ENCODE measurements around the gene NLGN1.
A peak's percentile ranks its signal among the peaks of the same experiment; 100 is the strongest.

Gene NLGN1

GRCh38 chr3:173923204-173923603 is 525.7 kb downstream of the NLGN1 start:
- DNase-seq = no peak

GRCh38 chr3:173930251-173930650 is 532.7 kb downstream of the NLGN1 start:
- DNase-seq = no peak

- DNase-seq = peak; percentile 34
Observed at GRCh38 chr3:173932624-173933023, 535.1 kb downstream of the NLGN1 start.

- no peak for DNase-seq
Observed at GRCh38 chr3:173933113-173933512, 535.6 kb downstream of the NLGN1 start.

DNA sequence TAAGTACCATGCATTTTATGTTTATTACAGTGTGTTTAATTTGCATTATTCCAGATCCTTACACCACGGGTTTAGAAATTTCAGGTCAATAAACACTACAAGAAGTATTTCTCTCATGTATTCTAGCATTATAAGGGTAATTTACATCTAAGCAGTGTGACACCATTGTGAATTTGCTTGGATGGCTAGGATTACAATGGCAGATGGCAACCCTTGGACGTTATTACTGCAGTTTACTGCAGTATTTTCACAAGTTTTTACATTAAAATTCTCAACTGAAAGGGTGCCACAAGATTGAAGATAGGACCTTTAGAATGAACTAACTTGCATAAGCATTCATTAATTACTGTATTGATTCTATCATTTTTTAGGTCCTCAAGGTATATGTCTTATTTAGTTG is 538.8 kb downstream of the NLGN1 start:
- DNase-seq = no peak

GRCh38 chr3:173938159-173938558 is 540.6 kb downstream of the NLGN1 start:
- peak; percentile 51 for DNase-seq

GRCh38 chr3:173938616-173939015 is 541.1 kb downstream of the NLGN1 start:
- DNase-seq = no peak

- no peak for DNase-seq
Observed at GRCh38 chr3:173939331-173939730, 541.8 kb downstream of the NLGN1 start.

GRCh38 chr3:173943264-173943663 is 545.7 kb downstream of the NLGN1 start:
- no peak for DNase-seq

- DNase-seq = no peak
Observed at GRCh38 chr3:173945170-173945569, 547.6 kb downstream of the NLGN1 start.

DNA sequence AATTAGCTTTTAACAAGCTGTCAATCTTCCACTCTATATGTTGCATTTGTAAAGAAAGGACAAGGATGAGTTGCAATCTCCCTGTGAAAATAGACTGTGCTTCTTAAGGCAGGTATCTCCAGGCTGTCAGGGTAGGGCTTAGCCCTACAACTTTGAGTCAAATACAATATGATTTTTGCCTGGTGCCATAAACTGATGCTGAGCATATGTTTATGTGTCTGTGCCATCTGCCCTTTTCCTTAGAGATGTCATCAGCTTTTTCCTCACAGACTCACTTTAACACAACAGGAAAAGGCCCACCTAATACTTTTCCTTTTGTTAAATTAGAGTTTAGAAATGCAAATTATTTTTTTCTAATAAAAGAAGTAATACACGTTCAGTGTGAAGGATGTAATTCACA is 548.3 kb downstream of the NLGN1 start:
- no peak for DNase-seq

DNA sequence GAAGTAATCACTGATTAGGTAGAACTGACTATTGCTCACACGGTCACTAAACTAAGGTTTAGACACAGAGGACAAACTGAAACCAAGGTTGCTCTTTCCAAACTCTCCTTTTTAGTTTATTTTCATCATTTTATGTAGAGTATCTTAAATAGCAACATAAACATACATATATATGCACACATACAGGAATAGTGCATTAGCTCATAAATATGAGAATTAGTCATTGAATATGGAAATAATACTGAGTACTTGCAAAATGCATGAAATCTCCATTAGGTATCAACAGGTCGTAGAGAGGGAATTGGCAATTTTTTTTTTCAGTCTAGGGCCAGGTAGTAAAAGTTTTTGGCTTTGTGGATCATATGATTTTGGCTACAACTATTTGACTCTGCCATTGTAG is 557.1 kb downstream of the NLGN1 start:
- DNase-seq = no peak

GRCh38 chr3:173957646-173958045 is 560.1 kb downstream of the NLGN1 start:
- DNase-seq = no peak

- DNase-seq = no peak
Observed at GRCh38 chr3:173958805-173959204, 561.3 kb downstream of the NLGN1 start.

GRCh38 chr3:173970281-173970680 is 572.7 kb downstream of the NLGN1 start:
- no peak for DNase-seq

DNA sequence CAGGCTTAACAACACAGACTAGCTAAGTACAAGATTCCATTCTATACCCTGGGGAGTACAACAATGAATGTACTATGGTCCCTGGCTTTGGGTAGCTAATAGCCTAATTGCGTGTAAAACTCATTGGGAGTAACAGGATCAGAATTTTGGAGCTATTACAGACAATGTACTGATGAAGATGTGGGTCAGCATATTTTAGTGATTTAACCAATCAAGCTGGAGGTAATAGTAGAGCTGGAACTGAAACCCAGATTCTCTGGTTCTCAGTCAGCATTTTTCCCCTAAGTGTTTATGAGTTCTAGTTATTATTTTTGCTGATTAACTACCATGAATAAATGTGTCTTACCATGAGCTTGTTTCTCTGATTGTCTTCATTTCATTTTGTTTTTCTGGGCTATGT is 578.7 kb downstream of the NLGN1 start:
- no peak for DNase-seq

DNA sequence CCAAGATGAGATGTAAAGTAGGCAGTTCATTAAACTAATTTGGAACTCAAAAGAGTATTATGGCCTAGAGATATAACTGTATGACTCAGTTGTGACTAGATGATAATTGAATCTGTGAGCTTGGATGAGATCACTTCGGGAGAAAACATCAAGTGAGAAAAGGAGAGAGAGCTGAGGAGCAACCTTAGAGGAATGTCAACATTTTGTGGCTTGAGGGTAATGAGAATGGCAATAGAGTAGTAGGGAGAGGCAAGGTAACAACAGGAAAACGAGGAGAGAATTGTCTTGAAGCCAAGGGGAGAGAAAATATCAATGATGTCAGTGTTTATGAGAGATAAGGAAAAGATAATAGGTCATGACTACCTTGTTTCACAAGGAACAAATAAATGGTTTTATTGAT is 580.2 kb downstream of the NLGN1 start:
- DNase-seq = no peak

DNA sequence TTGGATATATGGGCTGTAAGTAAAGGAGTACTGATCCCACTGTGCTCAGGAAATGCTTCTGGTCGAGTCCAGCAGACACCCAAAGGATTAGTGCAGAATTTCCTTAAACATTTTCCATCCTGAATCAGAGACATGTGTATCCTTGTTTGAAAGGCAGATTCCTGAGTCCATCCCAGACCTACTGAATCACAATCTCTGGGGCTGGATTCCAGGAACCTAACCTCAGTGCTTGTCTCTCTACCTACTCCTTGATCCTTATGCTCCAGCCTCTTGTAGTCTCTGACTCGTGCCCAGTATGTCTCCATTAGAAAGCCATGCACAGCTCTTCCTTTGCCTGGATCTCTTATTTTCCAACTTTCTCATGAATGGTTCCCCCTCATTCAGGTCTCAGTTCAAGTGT is 585.8 kb downstream of the NLGN1 start:
- DNase-seq = no peak

DNA sequence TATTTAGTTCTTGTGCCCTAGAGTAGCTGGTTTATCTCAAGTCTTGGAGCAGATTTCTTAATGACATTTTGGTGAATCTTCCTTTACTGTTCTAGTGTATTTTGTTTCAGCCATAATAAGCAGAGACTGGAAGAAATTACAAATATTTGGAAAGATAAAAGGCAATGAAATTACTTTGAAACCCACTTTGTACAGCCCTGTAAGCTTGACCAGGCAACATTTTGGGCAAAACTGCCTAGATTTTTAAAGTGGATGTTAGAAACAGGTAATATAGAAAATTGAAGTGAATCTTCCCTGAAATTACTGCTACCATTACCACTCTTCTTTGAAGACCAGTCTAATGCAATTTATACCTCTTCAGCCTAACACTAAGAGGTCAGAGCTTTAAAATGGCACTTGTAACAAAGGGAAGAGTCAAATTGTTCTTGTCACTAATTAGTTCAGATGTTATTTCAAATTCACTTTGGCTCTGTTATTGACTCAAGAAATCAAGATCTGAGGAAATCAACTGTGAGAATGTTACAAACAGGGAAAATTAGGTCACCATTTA is 589.4 kb downstream of the NLGN1 start:
- DNase-seq = no peak

- no peak for DNase-seq
Observed at GRCh38 chr3:173988909-173989308, 591.4 kb downstream of the NLGN1 start.

DNA sequence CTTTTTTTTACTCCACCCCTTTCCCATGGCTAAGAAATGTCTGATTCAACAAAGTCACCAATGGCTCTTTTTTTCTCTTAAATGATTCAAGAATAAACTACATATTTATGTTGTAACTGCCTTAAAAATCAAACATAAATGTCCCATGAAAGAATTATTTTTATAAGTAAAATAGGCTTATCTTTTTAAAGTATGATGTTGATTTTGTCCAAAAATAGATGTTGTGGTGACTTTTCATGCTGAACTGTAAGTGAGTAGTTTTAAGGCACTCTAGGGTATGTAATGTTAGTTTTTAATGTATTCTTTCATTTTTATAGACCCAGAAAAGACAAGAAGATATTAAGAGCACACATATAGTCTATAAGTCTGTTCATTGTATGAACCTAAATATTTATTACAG is 594.9 kb downstream of the NLGN1 start:
- DNase-seq = no peak

GRCh38 chr3:173993299-173993698 is 595.8 kb downstream of the NLGN1 start:
- DNase-seq = no peak

DNA sequence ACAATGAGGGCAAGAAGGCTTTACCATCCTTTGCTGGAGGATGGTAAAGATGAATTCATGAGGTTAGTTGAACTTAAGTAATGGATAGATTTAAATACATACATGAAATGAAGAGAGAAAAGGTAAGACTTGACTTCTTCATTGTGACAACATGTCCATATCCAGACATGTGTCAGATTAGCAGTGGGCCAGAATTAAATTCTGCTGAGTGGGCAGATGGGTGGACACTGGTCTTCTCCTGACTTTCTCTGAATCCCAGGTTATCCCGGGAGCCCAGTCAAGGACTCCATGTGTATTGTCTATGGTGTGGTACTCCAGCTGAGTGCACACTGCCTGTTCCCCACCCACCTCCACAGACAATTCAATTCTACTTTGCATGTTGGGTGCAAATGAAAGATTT is 603.1 kb downstream of the NLGN1 start:
- DNase-seq = no peak

DNA sequence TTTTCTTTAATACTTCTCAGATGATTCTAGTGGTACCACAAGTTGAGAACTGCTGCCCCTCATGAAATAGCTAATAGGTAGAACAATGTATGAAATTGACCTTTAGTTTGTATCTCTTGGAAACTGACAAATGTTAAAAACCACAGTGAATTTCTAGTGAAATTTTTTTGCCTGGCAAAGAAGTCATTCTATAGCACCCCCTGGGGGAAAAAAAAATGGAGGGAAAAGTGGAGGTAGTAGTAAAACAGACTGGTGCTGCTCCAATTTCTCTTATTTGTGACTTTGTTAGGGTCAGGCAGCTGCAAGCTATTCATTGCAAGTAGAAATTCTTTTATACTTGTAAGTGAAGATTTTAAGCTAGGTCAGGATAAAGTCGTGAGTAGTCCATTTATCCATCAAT is 605.0 kb downstream of the NLGN1 start:
- no peak for DNase-seq

DNA sequence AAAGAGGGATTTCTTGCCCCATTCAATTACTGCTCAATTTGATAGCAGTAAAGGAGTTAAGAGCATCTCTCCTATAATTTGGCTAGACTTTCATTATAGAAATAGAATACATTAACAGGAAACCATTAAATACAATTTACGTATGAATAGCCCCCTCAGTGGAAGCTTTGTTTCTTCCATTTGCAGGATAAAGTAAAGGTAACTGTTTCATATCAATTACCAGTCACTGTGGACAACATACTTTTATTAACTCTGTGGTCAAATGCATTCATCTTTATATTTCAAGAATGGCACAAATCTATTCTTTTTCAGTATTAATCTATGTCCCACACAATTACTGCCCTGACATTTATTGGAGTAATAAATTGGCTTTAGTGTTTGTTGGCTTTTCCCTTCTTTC is 613.4 kb downstream of the NLGN1 start:
- no peak for DNase-seq

GRCh38 chr3:174016186-174016585 is 618.6 kb downstream of the NLGN1 start:
- no peak for DNase-seq

Data from NCI-H345 (cell line).